GM19463 (cell line): ENCODE data around the gene TEX14.
"Not testable (repeated sequence)": the region's sequence is repeated elsewhere in the genome, so short reads cannot be mapped to it uniquely, and the experiment has no call there.

ENCODE experiments used
- ATAC-seq: cut with Tn5 transposase; IDR thresholded peaks from one replicate; pipeline ENCODE4 v1.9.1; 2021; ENCODE audit warnings: mild to moderate bottlenecking, moderate library complexity; ENCODE audit not compliant: unreplicated experiment

The TEX14 gene

GRCh38 chr17:58658804-58659713 lies 32.8 kb downstream of the TEX14 start:
- peak; percentile 64 for ATAC-seq

- ATAC-seq: not testable (repeated sequence)
Measured at GRCh38 chr17:58657962-58658803, 33.7 kb downstream of the TEX14 start.

- no peak for ATAC-seq
Measured at GRCh38 chr17:58648236-58648635, 43.6 kb downstream of the TEX14 start.

- no peak for ATAC-seq
Measured at GRCh38 chr17:58643147-58643546, 48.7 kb downstream of the TEX14 start.

- ATAC-seq: no peak
Measured at GRCh38 chr17:58641887-58642311, 49.9 kb downstream of the TEX14 start.

- no peak for ATAC-seq
Measured at GRCh38 chr17:58640202-58640601, 51.6 kb downstream of the TEX14 start.

- no peak for ATAC-seq
Measured at GRCh38 chr17:58639681-58640080, 52.2 kb downstream of the TEX14 start.

- ATAC-seq: no peak
Measured at GRCh38 chr17:58637011-58637570, 54.8 kb downstream of the TEX14 start.

GRCh38 chr17:58632324-58633314 lies 59.2 kb downstream of the TEX14 start:
- no peak for ATAC-seq

GRCh38 chr17:58631523-58632323 lies 60.1 kb downstream of the TEX14 start:
- ATAC-seq: peak; percentile 80

GRCh38 chr17:58630883-58631522 lies 60.8 kb downstream of the TEX14 start:
- ATAC-seq: peak; percentile 51

- ATAC-seq: no peak
Measured at GRCh38 chr17:58626905-58627304, 64.9 kb downstream of the TEX14 start.

GRCh38 chr17:58624751-58625150 lies 67.1 kb downstream of the TEX14 start:
- ATAC-seq: no peak

- peak; percentile 74 for ATAC-seq
Measured at GRCh38 chr17:58621174-58621573, 70.7 kb downstream of the TEX14 start.

- ATAC-seq: no peak
Measured at GRCh38 chr17:58618336-58618735, 73.5 kb downstream of the TEX14 start.

- ATAC-seq: no peak
Measured at GRCh38 chr17:58617563-58617962, 74.3 kb downstream of the TEX14 start.

- ATAC-seq: peak; percentile 61
Measured at GRCh38 chr17:58615768-58616659, 75.8 kb downstream of the TEX14 start.
